HepG2 (cell line): ENCODE data around the gene DDI2. TPM values are rescaled to one million over a fixed set of nuclear protein-coding genes. Genes with fewer than 3 reads are reported as not detected.
A peak's percentile ranks its signal among the peaks of the same experiment; 100 is the strongest.

ENCODE experiments used
- ELF3 ChIP-seq: IDR thresholded peaks from 2 replicates; pipeline ENCODE4 v1.6.1; 2016; ENCODE audit warnings: missing genetic modification reagents, missing compliant biosample characterization
- GFI1 ChIP-seq: sonication (generic); formaldehyde crosslinking; IDR thresholded peaks from 2 replicates; pipeline ENCODE4 v1.5.0; 2020; ENCODE audit warnings: missing genetic modification reagents, mild to moderate bottlenecking, borderline replicate concordance
- HIVEP1 ChIP-seq: sonication (generic); formaldehyde crosslinking; IDR thresholded peaks from 2 replicates; pipeline ENCODE4 v1.4.0; 2020; ENCODE audit warnings: mild to moderate bottlenecking, missing genetic modification reagents
- HNRNPH1 ChIP-seq: fragments of 200-400 bp; formaldehyde crosslinking; optimal IDR thresholded peaks from 2 replicates; pipeline ENCODE3; 2017; ENCODE audit warnings: mild to moderate bottlenecking, low read depth, low read length
- HOXD1 ChIP-seq: sonication (generic); formaldehyde crosslinking; IDR thresholded peaks from 2 replicates; pipeline ENCODE4 v1.5.0; 2020; ENCODE audit warnings: missing genetic modification reagents
- IRX3 ChIP-seq: sonication (generic); formaldehyde crosslinking; IDR thresholded peaks from 2 replicates; pipeline ENCODE4 v1.8.1; 2023; ENCODE audit warnings: mild to moderate bottlenecking, low read depth, missing genetic modification reagents, borderline replicate concordance
- KAT8 ChIP-seq: IDR thresholded peaks from 2 replicates; pipeline ENCODE4 v1.6.1; 2016; ENCODE audit warnings: missing genetic modification reagents, missing compliant biosample characterization
- KDM1A ChIP-seq: IDR thresholded peaks from 2 replicates; pipeline ENCODE4 v1.6.1; 2016; ENCODE audit warnings: missing compliant biosample characterization
- NCOA1 ChIP-seq: sonication (generic); formaldehyde crosslinking; IDR thresholded peaks from 2 replicates; pipeline ENCODE4 v1.9.0; 2021; ENCODE audit warnings: missing genetic modification reagents
- POLR2A ChIP-seq, 2 experiments: IDR thresholded peaks; 2 replicates each; pipeline ENCODE4 v1.6.1; 2011; ENCODE audit warnings: low read depth in 2 of 2, low read length in 2 of 2, mild to moderate bottlenecking in 1 of 2, moderate library complexity in 1 of 2; ENCODE audit not compliant: insufficient read depth in 1 of 2
- POLR2AphosphoS5 ChIP-seq: IDR thresholded peaks from 2 replicates; pipeline ENCODE4 v1.6.1; 2012; ENCODE audit warnings: low read depth, low read length
- RXRA ChIP-seq: sonication (generic); formaldehyde crosslinking; IDR thresholded peaks from 2 replicates; pipeline ENCODE4 v1.5.1; 2020; ENCODE audit warnings: missing genetic modification reagents
- SMAD3 ChIP-seq: sonication (generic); formaldehyde crosslinking; IDR thresholded peaks from 2 replicates; pipeline ENCODE4 v1.4.0; 2020; ENCODE audit warnings: missing genetic modification reagents
- YEATS2 ChIP-seq: sonication (generic); formaldehyde crosslinking; IDR thresholded peaks from 2 replicates; pipeline ENCODE4 v1.4.0; 2020; ENCODE audit warnings: missing genetic modification reagents, borderline replicate concordance
- ZC3H13 ChIP-seq: sonication (generic); formaldehyde crosslinking; IDR thresholded peaks from 2 replicates; pipeline ENCODE4 v1.8.1; 2023; ENCODE audit warnings: mild to moderate bottlenecking, missing genetic modification reagents, moderate library complexity
- ZFP62 ChIP-seq: sonication (generic); formaldehyde crosslinking; IDR thresholded peaks from 2 replicates; pipeline ENCODE4 v1.4.0; 2020; ENCODE audit warnings: missing genetic modification reagents
- ZNF670 ChIP-seq: sonication (generic); formaldehyde crosslinking; IDR thresholded peaks from 2 replicates; pipeline ENCODE4 v1.8.0; 2022; ENCODE audit warnings: mild to moderate bottlenecking, missing genetic modification reagents, borderline replicate concordance
- polyA plus RNA-seq, 8 experiments: library from polyadenylated mRNA; depleted of rRNA in 3 of 8; stranded (reverse) in 7 of 8; unstranded in 1 of 8; fragments of >200 nt; fragmentation: Illumina TruSeq in 4 of 8; extraction: Trizol in 4 of 8; gene quantifications; 2 replicates each; pipeline versions ENCODE4 v1.2.1 to v1.2.3, GENCODE V29; 2011 to 2016; ENCODE audit warnings: low read depth in 4 of 8, missing spikeins in 1 of 8, mixed read lengths in 1 of 8; ENCODE audit not compliant: insufficient read depth in 1 of 8
- total RNA-seq, 5 experiments: library from RNA; depleted of rRNA; stranded (reverse); fragments of >200 nt; fragmentation: Illumina TruSeq; extraction: Trizol; gene quantifications; 2 replicates each; pipeline ENCODE4 v1.2.3, GENCODE V29; 2016; ENCODE audit warnings: low read depth in 1 of 5
- TF ChIP-seq, protein P1 (sequence below): sonication (generic); formaldehyde crosslinking; IDR thresholded peaks from 2 replicates; pipeline ENCODE4 v1.4.0; 2020; ENCODE audit warnings: mild to moderate bottlenecking, missing genetic modification reagents
- TF ChIP-seq, protein P2 (sequence below): sonication (generic); formaldehyde crosslinking; IDR thresholded peaks from 2 replicates; pipeline ENCODE4 v1.5.1; 2020; ENCODE audit warnings: mild to moderate bottlenecking, moderate library complexity, missing genetic modification reagents
- TF ChIP-seq, protein P3 (sequence below): IDR thresholded peaks from 2 replicates; pipeline ENCODE4 v1.6.1; 2018; ENCODE audit warnings: missing genetic modification reagents, mild to moderate bottlenecking, missing compliant biosample characterization
- TF ChIP-seq, protein P4 (sequence below): IDR thresholded peaks from 2 replicates; pipeline ENCODE4 v1.6.1; 2016; ENCODE audit warnings: missing genetic modification reagents, missing compliant biosample characterization

The DDI2 gene
- total and polyA plus RNA-seq, 2 of the 13 experiments (the other 11 are each of a cell fraction or from before 2014, with no cell fraction given) = 8.5 to 25.7 TPM

DNA sequence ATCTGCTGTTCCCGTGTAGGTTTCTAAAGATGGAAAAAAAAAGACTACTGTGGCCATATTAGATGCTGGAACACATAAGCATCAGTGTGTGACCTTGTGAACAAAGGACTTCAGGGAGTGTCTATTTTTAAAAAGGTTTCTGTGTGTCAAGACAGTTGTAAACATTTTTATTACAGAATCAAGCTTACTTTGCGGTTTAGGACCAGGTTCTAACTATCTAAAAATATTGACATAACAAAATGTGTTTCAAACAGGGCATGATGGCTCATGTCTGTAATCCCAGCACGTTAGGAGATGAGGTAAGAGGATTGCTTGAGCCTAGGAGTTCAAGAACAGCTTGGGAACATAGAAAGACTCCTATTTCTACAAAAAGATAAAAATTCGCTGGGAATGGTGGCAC lies 7.1 kb upstream of the DDI2 start (continued):
- TF ChIP-seq, protein P1, sequence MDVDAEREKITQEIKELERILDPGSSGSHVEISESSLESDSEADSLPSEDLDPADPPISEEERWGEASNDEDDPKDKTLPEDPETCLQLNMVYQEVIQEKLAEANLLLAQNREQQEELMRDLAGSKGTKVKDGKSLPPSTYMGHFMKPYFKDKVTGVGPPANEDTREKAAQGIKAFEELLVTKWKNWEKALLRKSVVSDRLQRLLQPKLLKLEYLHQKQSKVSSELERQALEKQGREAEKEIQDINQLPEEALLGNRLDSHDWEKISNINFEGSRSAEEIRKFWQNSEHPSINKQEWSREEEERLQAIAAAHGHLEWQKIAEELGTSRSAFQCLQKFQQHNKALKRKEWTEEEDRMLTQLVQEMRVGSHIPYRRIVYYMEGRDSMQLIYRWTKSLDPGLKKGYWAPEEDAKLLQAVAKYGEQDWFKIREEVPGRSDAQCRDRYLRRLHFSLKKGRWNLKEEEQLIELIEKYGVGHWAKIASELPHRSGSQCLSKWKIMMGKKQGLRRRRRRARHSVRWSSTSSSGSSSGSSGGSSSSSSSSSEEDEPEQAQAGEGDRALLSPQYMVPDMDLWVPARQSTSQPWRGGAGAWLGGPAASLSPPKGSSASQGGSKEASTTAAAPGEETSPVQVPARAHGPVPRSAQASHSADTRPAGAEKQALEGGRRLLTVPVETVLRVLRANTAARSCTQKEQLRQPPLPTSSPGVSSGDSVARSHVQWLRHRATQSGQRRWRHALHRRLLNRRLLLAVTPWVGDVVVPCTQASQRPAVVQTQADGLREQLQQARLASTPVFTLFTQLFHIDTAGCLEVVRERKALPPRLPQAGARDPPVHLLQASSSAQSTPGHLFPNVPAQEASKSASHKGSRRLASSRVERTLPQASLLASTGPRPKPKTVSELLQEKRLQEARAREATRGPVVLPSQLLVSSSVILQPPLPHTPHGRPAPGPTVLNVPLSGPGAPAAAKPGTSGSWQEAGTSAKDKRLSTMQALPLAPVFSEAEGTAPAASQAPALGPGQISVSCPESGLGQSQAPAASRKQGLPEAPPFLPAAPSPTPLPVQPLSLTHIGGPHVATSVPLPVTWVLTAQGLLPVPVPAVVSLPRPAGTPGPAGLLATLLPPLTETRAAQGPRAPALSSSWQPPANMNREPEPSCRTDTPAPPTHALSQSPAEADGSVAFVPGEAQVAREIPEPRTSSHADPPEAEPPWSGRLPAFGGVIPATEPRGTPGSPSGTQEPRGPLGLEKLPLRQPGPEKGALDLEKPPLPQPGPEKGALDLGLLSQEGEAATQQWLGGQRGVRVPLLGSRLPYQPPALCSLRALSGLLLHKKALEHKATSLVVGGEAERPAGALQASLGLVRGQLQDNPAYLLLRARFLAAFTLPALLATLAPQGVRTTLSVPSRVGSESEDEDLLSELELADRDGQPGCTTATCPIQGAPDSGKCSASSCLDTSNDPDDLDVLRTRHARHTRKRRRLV (CRISPR knock-in tag) = no peak
- TF ChIP-seq ZNF670 (CRISPR knock-in tag) (no peak), YEATS2 (CRISPR knock-in tag) (peak; percentile 22; the same call in 1 of the 2 replicates), KDM1A (CRISPR knock-in tag) (no peak), ZC3H13 (no peak), POLR2AphosphoS5 (no peak), HNRNPH1 (no peak), NCOA1 (no peak), GFI1 (no peak), POLR2A (IDR thresholded peaks at IDR 0.05; ENCODE audit: insufficient read depth in 1 of 2, low read depth in 2 of 2, low read length in 2 of 2) (no peak), RXRA (CRISPR knock-in tag) (no peak), HIVEP1 (CRISPR knock-in tag) (no peak), HOXD1 (CRISPR knock-in tag) (no peak), KAT8 (CRISPR knock-in tag) (0 out of 2 replicates have a peak, but pooled peaks have one; percentile 26), ZFP62 (CRISPR knock-in tag) (no peak), ELF3 (CRISPR knock-in tag) (0 out of 2 replicates have a peak, but pooled peaks have one; percentile 27), IRX3 (no peak), SMAD3 (CRISPR knock-in tag) (no peak)
- TF ChIP-seq, protein P2, sequence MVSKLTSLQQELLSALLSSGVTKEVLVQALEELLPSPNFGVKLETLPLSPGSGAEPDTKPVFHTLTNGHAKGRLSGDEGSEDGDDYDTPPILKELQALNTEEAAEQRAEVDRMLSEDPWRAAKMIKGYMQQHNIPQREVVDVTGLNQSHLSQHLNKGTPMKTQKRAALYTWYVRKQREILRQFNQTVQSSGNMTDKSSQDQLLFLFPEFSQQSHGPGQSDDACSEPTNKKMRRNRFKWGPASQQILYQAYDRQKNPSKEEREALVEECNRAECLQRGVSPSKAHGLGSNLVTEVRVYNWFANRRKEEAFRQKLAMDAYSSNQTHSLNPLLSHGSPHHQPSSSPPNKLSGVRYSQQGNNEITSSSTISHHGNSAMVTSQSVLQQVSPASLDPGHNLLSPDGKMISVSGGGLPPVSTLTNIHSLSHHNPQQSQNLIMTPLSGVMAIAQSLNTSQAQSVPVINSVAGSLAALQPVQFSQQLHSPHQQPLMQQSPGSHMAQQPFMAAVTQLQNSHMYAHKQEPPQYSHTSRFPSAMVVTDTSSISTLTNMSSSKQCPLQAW = no peak
- TF ChIP-seq, protein P3, sequence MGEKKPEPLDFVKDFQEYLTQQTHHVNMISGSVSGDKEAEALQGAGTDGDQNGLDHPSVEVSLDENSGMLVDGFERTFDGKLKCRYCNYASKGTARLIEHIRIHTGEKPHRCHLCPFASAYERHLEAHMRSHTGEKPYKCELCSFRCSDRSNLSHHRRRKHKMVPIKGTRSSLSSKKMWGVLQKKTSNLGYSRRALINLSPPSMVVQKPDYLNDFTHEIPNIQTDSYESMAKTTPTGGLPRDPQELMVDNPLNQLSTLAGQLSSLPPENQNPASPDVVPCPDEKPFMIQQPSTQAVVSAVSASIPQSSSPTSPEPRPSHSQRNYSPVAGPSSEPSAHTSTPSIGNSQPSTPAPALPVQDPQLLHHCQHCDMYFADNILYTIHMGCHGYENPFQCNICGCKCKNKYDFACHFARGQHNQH (CRISPR knock-in tag) = 0 out of 2 replicates have a peak, but pooled peaks have one; percentile 46
- TF ChIP-seq, protein P4, sequence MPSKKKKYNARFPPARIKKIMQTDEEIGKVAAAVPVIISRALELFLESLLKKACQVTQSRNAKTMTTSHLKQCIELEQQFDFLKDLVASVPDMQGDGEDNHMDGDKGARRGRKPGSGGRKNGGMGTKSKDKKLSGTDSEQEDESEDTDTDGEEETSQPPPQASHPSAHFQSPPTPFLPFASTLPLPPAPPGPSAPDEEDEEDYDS (CRISPR knock-in tag) = 0 out of 2 replicates have a peak, but pooled peaks have one; percentile 15
